HCT116 (cell line): Measurements from ENCODE around the gene CTXN3.

Source experiments
- CTCF ChIP-seq, 3 experiments: fragments of 200-600 bp in 1 of 3; sonication (generic) in 1 of 3; IDR thresholded peaks in 2 of 3; conservative IDR thresholded peaks in 1 of 3; 2 replicates each; pipeline ENCODE4 v1.5.1; 2012 to 2017; ENCODE audit warnings: low read depth in 2 of 3, low read length in 2 of 3, antibody characterized with exemption in 1 of 3, borderline replicate concordance in 1 of 3, control low read depth in 1 of 3, mild to moderate bottlenecking in 1 of 3, mixed read lengths in 1 of 3, mixed run types in 1 of 3, moderate library complexity in 1 of 3; ENCODE audit not compliant: insufficient read depth in 1 of 3
- EZH2 ChIP-seq: fragments of 200-600 bp; sonication (generic); IDR thresholded peaks from 2 replicates; pipeline ENCODE4 v1.6.1; 2017; ENCODE audit warnings: antibody characterized with exemption, mixed run types
- EZH2phosphoT487 ChIP-seq: fragments of 200-600 bp; IDR thresholded peaks from 2 replicates; pipeline ENCODE4 v1.6.1; 2018; ENCODE audit warnings: antibody characterized with exemption, borderline replicate concordance
- JUND ChIP-seq: IDR thresholded peaks from 2 replicates; pipeline ENCODE4 v1.6.1; 2012
- POLR2A ChIP-seq: IDR thresholded peaks from 2 replicates; pipeline ENCODE4 v1.7.0; 2011; ENCODE audit warnings: borderline replicate concordance; ENCODE audit not compliant: insufficient read depth, insufficient read length; ENCODE audit errors: extremely low read depth
- POLR2AphosphoS5 ChIP-seq: IDR thresholded peaks from 2 replicates; pipeline ENCODE4 v1.6.1; 2011; ENCODE audit warnings: mild to moderate bottlenecking, low read depth, low read length, moderate library complexity
- RAD21 ChIP-seq: IDR thresholded peaks from 2 replicates; pipeline ENCODE4 v1.6.1; 2012; ENCODE audit warnings: low read depth, mild to moderate bottlenecking
- TF ChIP-seq, protein P1 (sequence below): IDR thresholded peaks from 2 replicates; pipeline ENCODE4 v1.6.1; 2012
- TF ChIP-seq, protein P2 (sequence below): IDR thresholded peaks from 2 replicates; pipeline ENCODE4 v1.6.1; 2012

- TF ChIP-seq CTCF (IDR thresholded peaks at IDR 0.05 in 2 of 3, conservative IDR thresholded peaks at IDR 0.05 in 1 of 3; ENCODE audit: borderline replicate concordance in 1 of 3, insufficient read depth in 1 of 3, low read depth in 2 of 3, low read length in 2 of 3) (no peak), POLR2AphosphoS5 (no peak), EZH2 (no peak), RAD21 (no peak), POLR2A (no peak), JUND (no peak), EZH2phosphoT487 (no peak)
- TF ChIP-seq, protein P1, sequence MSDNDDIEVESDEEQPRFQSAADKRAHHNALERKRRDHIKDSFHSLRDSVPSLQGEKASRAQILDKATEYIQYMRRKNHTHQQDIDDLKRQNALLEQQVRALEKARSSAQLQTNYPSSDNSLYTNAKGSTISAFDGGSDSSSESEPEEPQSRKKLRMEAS: no peak
- TF ChIP-seq, protein P2, sequence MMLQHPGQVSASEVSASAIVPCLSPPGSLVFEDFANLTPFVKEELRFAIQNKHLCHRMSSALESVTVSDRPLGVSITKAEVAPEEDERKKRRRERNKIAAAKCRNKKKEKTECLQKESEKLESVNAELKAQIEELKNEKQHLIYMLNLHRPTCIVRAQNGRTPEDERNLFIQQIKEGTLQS: no peak
Observed at GRCh38 chr5:127601601-127602000, 47.3 kb upstream of the CTXN3 start.
